GM19099 (cell line): ENCODE results near the gene DENND1A.

ENCODE experiments used
- POLR2A ChIP-seq: IDR thresholded peaks from 3 replicates; pipeline ENCODE4 v1.6.1; 2011; ENCODE audit warnings: low read depth; ENCODE audit not compliant: insufficient read length; ENCODE audit errors: extremely low read depth

The DENND1A gene

DNA sequence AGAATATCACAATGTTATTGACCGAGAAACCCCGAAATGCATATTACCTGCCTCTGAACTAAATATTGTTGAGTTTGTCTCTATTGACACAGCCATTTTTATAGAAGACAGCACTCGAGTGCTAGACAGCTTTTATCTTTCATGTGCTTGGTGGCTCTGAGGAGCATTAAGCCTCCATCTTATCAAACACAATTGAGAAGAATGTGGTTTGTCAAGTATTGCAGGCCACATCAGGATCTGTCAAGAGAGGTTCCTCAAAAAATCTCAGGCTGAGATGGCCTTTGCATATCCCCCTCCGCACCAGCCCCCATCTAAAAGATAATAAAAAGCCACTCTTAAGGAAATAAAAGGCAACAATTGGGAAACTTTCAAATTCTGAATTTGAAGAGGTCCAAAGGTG, 284.8 kb downstream of the DENND1A start:
- no peak for TF ChIP-seq POLR2A

DNA sequence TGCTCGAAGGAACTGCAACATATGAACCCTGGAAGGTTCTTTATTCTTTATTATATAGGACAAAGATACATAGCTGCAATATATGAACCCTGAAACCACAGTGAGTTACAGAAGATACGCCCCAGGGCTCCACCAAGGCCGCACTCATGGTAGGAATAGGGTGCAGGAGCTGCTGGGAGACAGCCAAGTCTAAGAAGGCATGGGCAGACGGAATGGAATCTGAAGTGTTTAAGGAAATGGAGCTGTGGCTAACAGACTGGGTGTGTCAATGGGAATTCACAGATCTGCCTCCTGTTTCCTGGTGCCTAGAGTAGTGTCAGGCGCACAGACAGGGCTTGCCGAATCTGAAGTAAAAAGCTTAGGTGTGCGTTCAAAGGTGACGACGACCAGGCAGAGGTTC, 286.4 kb downstream of the DENND1A start:
- TF ChIP-seq POLR2A = no peak

DNA sequence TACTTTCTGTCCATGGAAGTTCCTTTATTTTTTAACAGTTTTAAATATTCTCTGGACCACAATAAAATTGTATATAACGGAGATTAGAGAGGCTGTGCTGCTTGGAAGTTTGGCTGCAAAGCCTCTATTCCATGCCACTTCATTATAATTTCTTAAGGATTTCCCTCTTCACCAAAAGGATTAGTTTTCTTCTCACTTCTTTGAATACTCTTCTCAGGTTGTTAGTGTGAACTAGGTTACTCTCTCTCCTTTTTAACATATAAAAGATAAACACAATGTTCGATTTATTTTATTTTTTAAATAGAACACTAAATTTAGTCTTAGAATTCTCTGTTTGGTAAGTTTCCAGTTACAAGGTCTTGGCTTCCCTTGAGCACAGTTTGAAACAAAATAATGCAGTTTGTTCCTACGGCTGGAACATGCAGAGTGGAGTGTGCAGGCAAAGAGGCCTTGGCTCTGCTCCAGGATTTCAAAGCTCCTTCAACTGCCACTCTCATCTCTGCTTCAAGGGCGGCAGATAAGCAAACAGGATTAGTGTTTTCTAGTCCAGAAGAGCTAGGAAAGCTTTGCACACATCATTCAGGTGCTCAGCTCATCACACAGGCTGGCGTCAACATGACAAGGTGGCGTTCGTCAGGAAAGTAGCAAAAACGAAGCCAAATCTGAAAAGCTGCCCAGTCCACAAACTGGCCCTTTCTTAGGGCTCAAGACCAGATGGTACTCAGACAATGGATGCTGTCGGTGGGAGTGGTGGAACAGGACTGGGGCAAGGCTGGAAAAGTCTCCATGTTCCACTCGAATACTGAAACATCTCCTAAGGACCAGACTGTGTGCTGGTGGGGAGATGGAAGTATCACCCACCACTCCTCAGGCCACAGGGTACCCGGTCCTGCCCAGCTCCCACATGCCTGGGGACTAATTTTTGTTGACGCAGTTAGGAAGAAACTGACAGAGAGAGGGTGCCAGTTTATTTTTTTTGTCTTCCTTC, 287.3 kb downstream of the DENND1A start:
- no peak for TF ChIP-seq POLR2A

DNA sequence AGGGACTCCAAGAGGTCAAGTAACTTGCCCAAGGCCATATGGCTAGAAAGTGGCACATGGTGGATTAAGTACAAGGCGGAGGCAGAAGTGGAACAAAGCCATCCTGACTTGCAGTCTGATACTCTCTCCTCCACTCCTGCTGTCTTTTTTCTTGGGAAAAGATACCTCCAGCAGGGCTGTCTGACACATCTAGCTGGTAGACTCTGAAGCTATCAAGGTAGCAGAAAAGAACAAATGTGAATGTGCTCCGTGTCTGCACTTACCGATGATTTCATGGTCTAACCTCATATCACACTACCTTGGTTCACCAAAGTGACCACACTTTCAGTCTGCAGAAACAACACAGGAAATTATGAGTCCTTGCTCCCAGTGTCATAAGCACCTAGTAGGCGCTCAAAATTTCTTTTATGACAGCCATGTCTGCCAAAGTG, 289.1 kb downstream of the DENND1A start:
- no peak for TF ChIP-seq POLR2A

DNA sequence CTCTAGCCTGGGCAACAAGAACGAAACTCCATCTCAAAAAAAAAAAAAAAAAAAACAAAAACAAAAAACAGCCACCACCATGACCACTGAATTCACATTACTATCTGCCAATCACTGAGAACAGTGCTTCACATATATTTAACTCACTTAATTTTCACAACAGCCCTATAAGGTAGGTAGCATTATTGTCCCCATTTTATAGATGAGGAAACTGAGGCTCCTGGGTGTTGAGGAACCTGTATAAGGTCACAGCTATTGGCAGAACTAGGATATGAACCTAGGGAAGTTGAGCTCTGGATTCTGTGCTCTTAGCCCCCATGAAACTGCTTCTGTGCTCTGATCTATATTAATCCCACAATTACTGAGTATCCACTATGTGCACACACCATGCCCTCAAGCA, 290.2 kb downstream of the DENND1A start:
- no peak for TF ChIP-seq POLR2A

DNA sequence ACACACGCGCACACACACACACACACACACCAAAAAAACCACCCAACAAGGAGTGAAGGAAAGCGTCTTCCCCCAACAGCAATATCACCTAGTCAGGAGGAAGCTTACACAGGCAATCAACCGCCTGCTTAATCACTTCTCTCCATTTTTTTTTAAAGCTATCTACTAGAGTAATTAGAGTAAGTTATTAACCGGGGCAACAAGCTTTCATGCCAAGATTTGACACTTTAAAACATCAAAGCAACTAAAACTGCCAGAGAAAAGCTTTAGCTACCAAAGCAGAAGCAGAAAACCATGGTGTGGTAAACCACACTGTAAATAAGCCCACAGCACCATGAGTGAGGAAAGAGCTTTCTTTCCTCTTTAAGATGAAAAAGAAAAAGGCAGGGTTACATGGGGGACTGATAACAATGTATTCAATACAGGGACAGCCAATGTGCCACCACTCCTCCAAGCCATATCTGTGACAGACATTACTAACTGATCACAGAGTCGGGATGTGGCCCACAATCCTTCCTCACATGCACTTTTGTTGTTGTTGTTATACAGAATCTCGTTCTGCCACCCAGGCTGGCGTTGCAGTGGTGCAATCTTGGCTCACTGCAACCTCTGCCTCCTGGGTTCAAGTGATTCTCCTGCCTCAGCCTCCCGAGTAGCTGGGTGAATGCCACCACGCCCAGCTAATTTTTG, 291.8 kb downstream of the DENND1A start:
- TF ChIP-seq POLR2A = no peak

DNA sequence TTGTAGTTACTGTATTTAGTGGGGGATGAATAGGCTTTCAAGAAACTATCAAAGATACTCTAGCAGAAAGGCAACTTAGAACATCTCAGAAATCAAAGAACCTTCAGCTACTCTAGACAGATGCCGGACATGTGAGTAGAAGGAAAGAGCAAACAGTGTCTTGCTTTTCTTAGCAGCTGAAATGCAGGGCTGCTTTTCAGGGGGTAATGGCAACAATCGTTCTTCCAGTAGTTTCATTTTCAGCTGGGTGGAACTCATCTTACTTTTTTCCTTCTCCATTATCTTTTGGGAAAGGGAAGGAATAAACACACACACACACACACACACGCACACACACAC, 292.4 kb downstream of the DENND1A start:
- TF ChIP-seq POLR2A = no peak

DNA sequence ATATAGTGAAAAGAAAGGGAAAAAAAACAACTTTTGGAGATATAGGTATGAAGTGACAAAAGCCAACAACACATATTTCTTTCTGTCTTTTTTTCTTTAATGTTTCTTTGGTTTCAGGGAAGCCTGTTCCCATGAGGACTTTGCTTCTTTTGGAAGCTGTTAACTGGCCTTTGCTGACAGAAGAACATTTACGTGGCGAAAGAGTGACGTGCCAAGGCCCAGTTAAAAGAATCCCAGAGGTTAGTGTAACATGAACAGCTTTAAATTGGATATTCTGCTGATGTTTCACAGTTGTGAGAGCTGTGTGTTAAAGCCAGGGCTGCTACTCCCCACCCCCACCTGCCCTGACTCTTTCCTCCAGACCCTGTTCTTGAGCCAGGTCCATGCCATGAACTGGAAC, 298.1 kb downstream of the DENND1A start:
- TF ChIP-seq POLR2A = no peak

DNA sequence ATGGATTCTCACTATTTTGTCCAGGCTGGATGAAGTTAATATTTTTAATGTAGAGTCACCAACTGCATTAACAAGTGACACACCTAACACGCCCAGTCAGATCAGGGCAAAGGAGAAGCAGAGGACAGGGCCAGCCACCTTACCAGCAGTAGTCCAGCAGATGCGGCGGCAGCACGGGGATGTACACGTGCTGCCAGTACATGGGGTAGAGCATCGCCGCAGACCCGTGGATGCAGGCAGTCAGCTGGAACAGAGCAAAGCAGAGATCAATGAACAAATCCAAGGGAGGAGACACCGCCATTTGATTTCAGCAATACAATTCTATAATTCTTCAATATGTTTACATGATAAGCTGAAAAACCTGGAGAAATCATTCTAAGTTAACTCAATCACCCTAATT, 299.7 kb downstream of the DENND1A start:
- no peak for TF ChIP-seq POLR2A

DNA sequence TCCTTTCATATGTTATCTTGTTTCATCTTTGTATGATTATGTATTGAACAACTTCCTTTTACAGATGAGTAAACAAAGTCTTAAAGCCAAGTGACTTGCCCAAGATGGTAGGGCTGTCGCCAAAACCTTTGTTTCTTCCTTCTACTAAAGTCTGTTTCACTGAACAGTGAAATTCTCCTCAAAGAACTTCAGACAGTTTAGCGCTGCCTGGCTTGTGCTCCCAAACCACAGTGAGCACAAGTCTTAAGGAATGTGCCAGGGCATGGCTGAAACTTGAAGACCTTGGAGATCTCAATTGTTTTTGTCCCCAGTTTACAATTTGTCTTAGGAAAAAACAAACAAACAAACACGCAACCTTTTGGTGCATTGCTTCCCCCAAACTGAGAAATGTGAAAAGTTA, 300.4 kb downstream of the DENND1A start:
- TF ChIP-seq POLR2A = no peak

DNA sequence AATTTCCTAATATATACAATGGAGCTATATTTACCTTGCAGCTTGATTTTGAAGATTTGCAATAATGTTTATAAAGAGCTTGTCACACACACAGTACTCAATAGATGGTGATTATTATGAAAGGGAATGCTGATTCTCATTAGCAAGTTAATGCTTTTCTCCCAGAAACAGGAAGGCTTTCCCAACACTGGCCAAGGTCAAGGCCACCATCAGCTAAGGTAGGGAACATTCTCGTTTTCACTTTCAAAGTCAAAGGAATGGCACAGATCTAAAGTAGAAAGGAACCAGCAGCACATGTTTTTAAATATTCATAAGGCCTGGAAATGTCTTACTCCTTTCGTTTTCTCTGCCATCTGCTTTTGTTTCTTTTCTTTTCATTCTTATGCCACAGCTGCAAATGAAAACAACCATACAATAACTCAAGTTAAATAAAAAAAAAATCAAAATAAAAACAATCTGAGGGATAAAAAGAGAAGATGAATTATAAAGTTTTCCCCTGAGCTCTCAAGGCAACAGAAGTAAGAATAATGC, 307.1 kb downstream of the DENND1A start:
- TF ChIP-seq POLR2A = no peak

DNA sequence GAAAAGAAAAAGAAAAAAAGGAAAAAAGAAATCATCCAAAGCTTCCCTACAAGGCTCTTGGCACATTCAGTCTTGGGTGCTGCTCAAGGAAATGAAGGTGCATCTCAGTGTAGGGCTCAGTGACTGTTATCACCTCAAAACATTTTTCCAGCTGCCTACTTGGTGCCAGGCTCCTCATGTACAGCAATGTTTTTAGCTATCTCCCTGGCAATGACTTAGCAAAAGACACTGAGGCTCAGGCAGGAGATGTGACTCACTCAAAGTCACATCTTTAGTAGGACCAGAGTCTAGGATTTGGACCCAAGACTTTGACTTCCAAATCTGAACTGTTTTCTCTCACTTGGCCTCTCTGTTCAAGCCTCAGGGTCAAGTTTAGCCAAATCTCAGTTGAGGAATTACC, 309.7 kb downstream of the DENND1A start:
- TF ChIP-seq POLR2A = no peak

DNA sequence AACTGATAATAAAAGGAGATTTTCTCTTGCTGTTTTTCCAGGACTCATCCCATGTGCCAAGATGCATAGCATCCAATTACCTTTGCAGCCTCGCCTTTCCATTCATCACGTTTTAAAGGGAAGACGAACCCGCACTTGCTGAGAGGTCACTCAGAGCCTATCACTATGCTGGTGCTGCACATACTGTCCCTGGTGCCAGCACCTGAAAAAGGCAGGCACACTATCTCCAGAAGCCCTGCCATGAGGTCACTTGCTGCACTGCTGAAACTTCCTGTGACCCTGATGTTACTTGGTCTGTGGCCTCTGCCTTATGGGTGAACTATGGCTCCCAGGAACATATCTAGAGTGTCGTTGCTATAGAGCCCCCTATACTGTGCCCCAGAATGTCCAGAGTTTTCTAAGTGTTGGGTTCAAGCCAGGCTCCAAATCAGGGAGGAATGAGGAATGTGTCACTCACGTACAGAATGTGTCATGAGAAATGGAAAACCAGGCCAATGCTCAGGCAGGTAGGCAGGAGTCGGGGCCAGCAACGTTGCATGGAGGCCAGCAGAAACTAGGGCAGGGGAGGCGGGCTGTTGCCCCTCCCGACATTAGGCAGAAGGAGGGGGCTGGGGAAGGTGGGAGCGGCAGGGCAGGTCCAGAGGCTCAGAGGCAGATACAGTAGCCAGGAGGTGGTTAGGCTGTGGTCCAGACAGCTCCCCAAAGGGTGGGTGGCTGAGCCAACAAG, 311.8 kb downstream of the DENND1A start:
- TF ChIP-seq POLR2A = no peak

DNA sequence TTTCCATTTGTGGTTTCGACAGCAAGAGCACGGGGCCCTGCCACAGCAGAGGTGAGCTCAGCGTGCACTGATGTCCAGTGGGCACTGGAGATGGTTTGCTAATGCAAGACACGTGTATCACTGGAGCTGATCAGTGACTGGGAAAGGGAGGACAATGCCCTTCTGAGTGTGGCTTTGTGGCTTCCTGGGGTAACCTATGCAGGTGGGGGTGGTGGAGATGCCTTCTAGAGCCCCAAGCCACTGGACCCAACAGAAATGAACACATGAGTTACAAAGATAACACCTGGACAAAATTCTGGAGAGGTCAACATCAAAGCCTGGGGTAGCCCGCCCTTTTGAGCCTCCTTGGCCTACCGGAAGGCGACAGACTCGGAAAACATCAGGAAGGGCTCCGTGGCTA, 312.6 kb downstream of the DENND1A start:
- TF ChIP-seq POLR2A = no peak

DNA sequence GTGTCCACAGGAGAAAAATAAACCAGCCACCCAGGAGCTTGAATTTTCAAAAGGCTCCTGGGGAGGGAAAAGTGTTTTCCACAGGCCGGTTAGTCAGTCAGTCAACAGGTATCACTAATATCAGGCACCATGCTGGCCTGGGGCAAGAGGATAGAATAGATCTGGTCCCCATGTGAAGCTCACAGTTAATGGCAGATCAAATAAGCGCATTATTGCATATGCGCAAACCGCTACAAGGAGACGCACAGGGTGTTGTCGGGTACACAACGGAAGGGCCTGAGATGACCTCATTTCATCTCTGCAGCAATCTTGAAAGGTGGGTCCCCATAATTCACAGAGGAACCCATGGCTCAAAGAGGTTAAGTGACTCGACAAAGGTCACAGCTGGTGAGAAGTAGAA, 313.2 kb downstream of the DENND1A start:
- TF ChIP-seq POLR2A = no peak

DNA sequence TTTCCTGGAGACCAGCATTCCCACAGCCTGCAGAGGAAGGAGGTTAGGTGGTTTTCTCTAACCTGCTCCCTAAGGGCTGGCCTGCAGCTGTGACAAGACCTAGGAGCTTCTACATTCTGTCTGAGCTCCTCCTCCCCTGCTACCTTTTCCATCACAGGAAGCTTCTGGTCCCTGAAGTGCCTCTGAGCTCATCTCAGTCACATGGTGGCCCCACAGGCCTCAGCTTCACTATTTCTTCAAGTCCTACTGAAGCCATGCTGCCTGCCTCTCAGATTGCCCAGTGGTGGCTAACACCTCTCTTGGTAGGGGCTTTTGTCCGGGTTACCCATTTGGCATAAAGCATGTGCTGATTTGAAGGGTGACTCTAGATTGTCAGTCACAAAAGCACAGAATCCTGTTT, 314.5 kb downstream of the DENND1A start:
- TF ChIP-seq POLR2A = no peak
